ENCODE results near the gene RAD51B. TPM values are rescaled to one million over a fixed set of nuclear protein-coding genes. Genes with fewer than 3 reads are reported as not detected.

Gene RAD51B
- total RNA-seq, 1 experiment from 2014 or later = 23.3 TPM

- peaks cover 6% of the 10 kb centered on the region for H3K4me1 ChIP-seq (ENCODE audit: insufficient read depth, low read length, poor library complexity, severe bottlenecking)
- H3K4me3 ChIP-seq (ENCODE audit: low read depth, low read length, poor library complexity, severe bottlenecking) = no peak overlapping the region
- no peaks in the 10 kb centered on the region for H3K9me3 ChIP-seq (ENCODE audit: low read depth, low read length, poor library complexity, severe bottlenecking)
- H3K36me3 ChIP-seq (ENCODE audit: insufficient read depth, low read length, poor library complexity, severe bottlenecking) = no peaks in the 10 kb centered on the region
- intact Hi-C loops (cut with micrococcal nuclease; ENCODE audit: unreplicated experiment) = no loop called here
- H3K27ac ChIP-seq (ENCODE audit: low read depth, low read length, poor library complexity, severe bottlenecking) = no peak overlapping the region
- no TSS peak for BruUV-seq (replicated peaks)
- H3K27me3 ChIP-seq (replicated peaks; ENCODE audit: insufficient read depth, low read depth, low read length, poor library complexity) = no peaks in the 10 kb centered on the region
- ChIA-PET CTCF (no interaction called here), POLR2A (ENCODE audit: low non-redundant PET) (no interaction called here)
- no peak for DNase-seq (ENCODE audit: low spot score)
- TF ChIP-seq EZH2 (IDR thresholded peaks at IDR 0.05; ENCODE audit: borderline replicate concordance, low read depth, low read length, poor library complexity, severe bottlenecking) = no peak
- TF ChIP-seq, protein P1, sequence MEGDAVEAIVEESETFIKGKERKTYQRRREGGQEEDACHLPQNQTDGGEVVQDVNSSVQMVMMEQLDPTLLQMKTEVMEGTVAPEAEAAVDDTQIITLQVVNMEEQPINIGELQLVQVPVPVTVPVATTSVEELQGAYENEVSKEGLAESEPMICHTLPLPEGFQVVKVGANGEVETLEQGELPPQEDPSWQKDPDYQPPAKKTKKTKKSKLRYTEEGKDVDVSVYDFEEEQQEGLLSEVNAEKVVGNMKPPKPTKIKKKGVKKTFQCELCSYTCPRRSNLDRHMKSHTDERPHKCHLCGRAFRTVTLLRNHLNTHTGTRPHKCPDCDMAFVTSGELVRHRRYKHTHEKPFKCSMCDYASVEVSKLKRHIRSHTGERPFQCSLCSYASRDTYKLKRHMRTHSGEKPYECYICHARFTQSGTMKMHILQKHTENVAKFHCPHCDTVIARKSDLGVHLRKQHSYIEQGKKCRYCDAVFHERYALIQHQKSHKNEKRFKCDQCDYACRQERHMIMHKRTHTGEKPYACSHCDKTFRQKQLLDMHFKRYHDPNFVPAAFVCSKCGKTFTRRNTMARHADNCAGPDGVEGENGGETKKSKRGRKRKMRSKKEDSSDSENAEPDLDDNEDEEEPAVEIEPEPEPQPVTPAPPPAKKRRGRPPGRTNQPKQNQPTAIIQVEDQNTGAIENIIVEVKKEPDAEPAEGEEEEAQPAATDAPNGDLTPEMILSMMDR (conservative IDR thresholded peaks at IDR 0.05; ENCODE audit: low read depth, low read length) = no peak
These were observed 581.7 kb downstream of the RAD51B start for GRCh38 chr14:68401317-68401716.

DNA sequence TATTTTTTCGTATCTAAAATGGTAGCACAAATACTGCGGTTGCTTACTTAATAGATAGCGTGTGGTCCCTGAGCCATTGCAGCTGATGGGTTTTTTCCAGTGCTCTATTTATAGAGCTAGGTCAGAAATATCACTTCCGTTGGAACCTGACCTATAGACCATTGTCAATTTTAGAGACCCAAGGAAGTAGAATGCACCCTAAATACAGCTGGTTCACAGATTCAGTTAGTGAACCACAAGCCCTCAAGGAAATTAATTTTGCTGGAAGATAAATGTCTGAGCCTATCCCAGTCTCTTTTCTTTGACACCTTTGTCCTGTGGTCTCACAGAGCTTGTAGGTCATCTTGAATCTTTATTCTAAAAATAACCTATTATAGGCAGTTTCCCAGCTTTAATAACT, 582.3 kb downstream of the RAD51B start:
- Histone ChIP-seq H3K4me3 (ENCODE audit: low read depth, low read length, poor library complexity, severe bottlenecking) (no peak overlapping the region), H3K36me3 (ENCODE audit: insufficient read depth, low read length, poor library complexity, severe bottlenecking) (no peaks in the 10 kb centered on the region), H3K9me3 (ENCODE audit: low read depth, low read length, poor library complexity, severe bottlenecking) (no peaks in the 10 kb centered on the region), H3K4me1 (ENCODE audit: insufficient read depth, low read length, poor library complexity, severe bottlenecking) (peaks cover 6% of the 10 kb centered on the region), H3K27me3 (replicated peaks; ENCODE audit: insufficient read depth, low read depth, low read length, poor library complexity) (no peaks in the 10 kb centered on the region), H3K27ac (ENCODE audit: low read depth, low read length, poor library complexity, severe bottlenecking) (no peak overlapping the region)
- no peak for TF ChIP-seq EZH2 (IDR thresholded peaks at IDR 0.05; ENCODE audit: borderline replicate concordance, low read depth, low read length, poor library complexity, severe bottlenecking)
- TF ChIP-seq, protein P1 (conservative IDR thresholded peaks at IDR 0.05; ENCODE audit: low read depth, low read length) = no peak
- intact Hi-C loops (cut with micrococcal nuclease; ENCODE audit: unreplicated experiment) = no loop called here
- DNase-seq (ENCODE audit: low spot score) = no peak
- CTCF ChIA-PET = no interaction called here
- BruUV-seq (replicated peaks) = no TSS peak
- POLR2A ChIA-PET (ENCODE audit: low non-redundant PET) = interaction anchor here (0.6 kb wide), 1 partner anchor 107 kb away, joined by 3 read pairs; no protein-coding TSS in a partner anchor

- H3K4me1 ChIP-seq (ENCODE audit: insufficient read depth, low read length, poor library complexity, severe bottlenecking) = peaks cover 2% of the 10 kb centered on the region
- no peaks in the 10 kb centered on the region for H3K9me3 ChIP-seq (ENCODE audit: low read depth, low read length, poor library complexity, severe bottlenecking)
- no peak overlapping the region for H3K27ac ChIP-seq (ENCODE audit: low read depth, low read length, poor library complexity, severe bottlenecking)
- POLR2A ChIA-PET (ENCODE audit: low non-redundant PET) = interaction anchor here (0.6 kb wide), 1 partner anchor 108 kb away, joined by 3 read pairs; no protein-coding TSS in a partner anchor
- H3K4me3 ChIP-seq (ENCODE audit: low read depth, low read length, poor library complexity, severe bottlenecking) = no peak overlapping the region
- H3K36me3 ChIP-seq (ENCODE audit: insufficient read depth, low read length, poor library complexity, severe bottlenecking) = no peaks in the 10 kb centered on the region
- intact Hi-C loops (cut with micrococcal nuclease; ENCODE audit: unreplicated experiment) = no loop called here
- TF ChIP-seq, protein P1 (conservative IDR thresholded peaks at IDR 0.05; ENCODE audit: low read depth, low read length) = no peak
- TF ChIP-seq EZH2 (IDR thresholded peaks at IDR 0.05; ENCODE audit: borderline replicate concordance, low read depth, low read length, poor library complexity, severe bottlenecking) = no peak
- CTCF ChIA-PET = no interaction called here
- H3K27me3 ChIP-seq (replicated peaks; ENCODE audit: insufficient read depth, low read depth, low read length, poor library complexity) = no peaks in the 10 kb centered on the region
- no TSS peak for BruUV-seq (replicated peaks)
- no peak for DNase-seq (ENCODE audit: low spot score)
These were observed 583.0 kb downstream of the RAD51B start for GRCh38 chr14:68402525-68403101.

Data from A673 (cell line).